HepG2 (cell line): Measurements from ENCODE around the gene ACAA2. TPM values are rescaled to one million over a fixed set of nuclear protein-coding genes. Genes with fewer than 3 reads are reported as not detected.

Experiments used
- CCAR2 ChIP-seq: fragments of 200-400 bp; formaldehyde crosslinking; optimal IDR thresholded peaks from 2 replicates; pipeline ENCODE3; 2018; ENCODE audit warnings: low read depth, mild to moderate bottlenecking, low read length, moderate library complexity
- CCDC6 ChIP-seq: sonication (generic); formaldehyde crosslinking; IDR thresholded peaks from 2 replicates; pipeline ENCODE4 v1.8.1; 2022; ENCODE audit warnings: mild to moderate bottlenecking, missing genetic modification reagents, moderate library complexity
- FOXP4 ChIP-seq: sonication (generic); formaldehyde crosslinking; IDR thresholded peaks from 2 replicates; pipeline ENCODE4 v1.4.0; 2020; ENCODE audit warnings: missing genetic modification reagents
- KDM2A ChIP-seq: sonication (generic); formaldehyde crosslinking; IDR thresholded peaks from 2 replicates; pipeline ENCODE4 v1.4.0; 2020; ENCODE audit warnings: low read depth, missing genetic modification reagents, borderline replicate concordance
- KLF13 ChIP-seq: sonication (generic); formaldehyde crosslinking; IDR thresholded peaks from 2 replicates; pipeline ENCODE4 v1.4.0; 2020; ENCODE audit warnings: mild to moderate bottlenecking, missing genetic modification reagents
- MIXL1 ChIP-seq: IDR thresholded peaks from 2 replicates; pipeline ENCODE4 v1.6.1; 2016
- NR2F6 ChIP-seq, 2 experiments: IDR thresholded peaks; 2 replicates each; pipeline ENCODE4 v1.6.1; 2016; ENCODE audit warnings: antibody characterized with exemption in 1 of 2, mild to moderate bottlenecking in 1 of 2
- RARG ChIP-seq: sonication (generic); formaldehyde crosslinking; IDR thresholded peaks from 2 replicates; pipeline ENCODE4 v1.4.0; 2020; ENCODE audit warnings: low read depth, mild to moderate bottlenecking, missing genetic modification reagents
- TFE3 ChIP-seq: IDR thresholded peaks from 2 replicates; pipeline ENCODE4 v1.6.1; 2016
- THYN1 ChIP-seq: sonication (generic); formaldehyde crosslinking; IDR thresholded peaks from 2 replicates; pipeline ENCODE4 v1.8.1; 2023; ENCODE audit warnings: low read depth, mild to moderate bottlenecking, moderate library complexity, missing genetic modification reagents, borderline replicate concordance
- TP53 ChIP-seq: sonication (generic); formaldehyde crosslinking; conservative IDR thresholded peaks from 2 replicates; pipeline ENCODE4 v1.4.0; 2020; ENCODE audit warnings: missing genetic modification reagents
- ZBED4 ChIP-seq: sonication (generic); formaldehyde crosslinking; IDR thresholded peaks from 2 replicates; pipeline ENCODE4 v1.4.0; 2020; ENCODE audit warnings: missing genetic modification reagents, borderline replicate concordance
- ZNF24 ChIP-seq: fragments of 450-650 bp; IDR thresholded peaks from 2 replicates; pipeline ENCODE4 v1.6.1; 2017; ENCODE audit warnings: antibody characterized with exemption, mild to moderate bottlenecking
- ZNF253 ChIP-seq: sonication (generic); formaldehyde crosslinking; IDR thresholded peaks from 2 replicates; pipeline ENCODE4 v1.8.0; 2022; ENCODE audit warnings: mild to moderate bottlenecking, missing genetic modification reagents, borderline replicate concordance
- ZNF292 ChIP-seq: sonication (generic); formaldehyde crosslinking; IDR thresholded peaks from 2 replicates; pipeline ENCODE4 v1.8.1; 2022; ENCODE audit warnings: mild to moderate bottlenecking, low read depth, missing genetic modification reagents, borderline replicate concordance
- ZNF30 ChIP-seq: sonication (generic); formaldehyde crosslinking; IDR thresholded peaks from 2 replicates; pipeline ENCODE4 v1.5.0; 2020; ENCODE audit warnings: mild to moderate bottlenecking, missing genetic modification reagents
- polyA plus RNA-seq, 8 experiments: library from polyadenylated mRNA; depleted of rRNA in 3 of 8; stranded (reverse) in 7 of 8; unstranded in 1 of 8; fragments of >200 nt; fragmentation: Illumina TruSeq in 4 of 8; extraction: Trizol in 4 of 8; gene quantifications; 2 replicates each; pipeline versions ENCODE4 v1.2.1 to v1.2.3, GENCODE V29; 2011 to 2016; ENCODE audit warnings: low read depth in 4 of 8, missing spikeins in 1 of 8, mixed read lengths in 1 of 8; ENCODE audit not compliant: insufficient read depth in 1 of 8
- total RNA-seq, 5 experiments: library from RNA; depleted of rRNA; stranded (reverse); fragments of >200 nt; fragmentation: Illumina TruSeq; extraction: Trizol; gene quantifications; 2 replicates each; pipeline ENCODE4 v1.2.3, GENCODE V29; 2016; ENCODE audit warnings: low read depth in 1 of 5

Gene ACAA2
- total and polyA plus RNA-seq, 2 of the 13 experiments (the other 11 are each of a cell fraction or from before 2014, with no cell fraction given), result 51.6 to 182 TPM

GRCh38 chr18:49832221-49832647, 18.9 kb upstream of the ACAA2 start (continued):
- TF ChIP-seq ZNF24 (no peak), ZBED4 (peak; percentile 67; the same call in 1 of the 2 replicates), ZNF30 (CRISPR knock-in tag) (no peak), MIXL1 (CRISPR knock-in tag) (peak; percentile 88), ZNF253 (CRISPR knock-in tag) (no peak), CCAR2 (no peak), CCDC6 (CRISPR knock-in tag) (no peak), THYN1 (no peak), TP53 (CRISPR knock-in tag) (no peak), ZNF292 (CRISPR knock-in tag) (0 out of 2 replicates have a peak, but pooled peaks have one; percentile 46), KLF13 (CRISPR knock-in tag) (no peak), KDM2A (CRISPR knock-in tag) (no peak), TFE3 (CRISPR knock-in tag) (no peak), RARG (0 out of 2 replicates have a peak, but pooled peaks have one; percentile 70), NR2F6 (IDR thresholded peaks at IDR 0.05) (peak; percentile 93), NR2F6 (CRISPR knock-in tag; IDR thresholded peaks at IDR 0.05) (peak; percentile 90), FOXP4 (peak; percentile 85)
